HG02623 (cell line): ENCODE results near the gene HTR5A.

ENCODE experiments used
- ATAC-seq: cut with Tn5 transposase; IDR thresholded peaks from one replicate; pipeline ENCODE4 v1.9.1; 2021; ENCODE audit warnings: moderate library complexity; ENCODE audit not compliant: unreplicated experiment

Gene HTR5A

DNA sequence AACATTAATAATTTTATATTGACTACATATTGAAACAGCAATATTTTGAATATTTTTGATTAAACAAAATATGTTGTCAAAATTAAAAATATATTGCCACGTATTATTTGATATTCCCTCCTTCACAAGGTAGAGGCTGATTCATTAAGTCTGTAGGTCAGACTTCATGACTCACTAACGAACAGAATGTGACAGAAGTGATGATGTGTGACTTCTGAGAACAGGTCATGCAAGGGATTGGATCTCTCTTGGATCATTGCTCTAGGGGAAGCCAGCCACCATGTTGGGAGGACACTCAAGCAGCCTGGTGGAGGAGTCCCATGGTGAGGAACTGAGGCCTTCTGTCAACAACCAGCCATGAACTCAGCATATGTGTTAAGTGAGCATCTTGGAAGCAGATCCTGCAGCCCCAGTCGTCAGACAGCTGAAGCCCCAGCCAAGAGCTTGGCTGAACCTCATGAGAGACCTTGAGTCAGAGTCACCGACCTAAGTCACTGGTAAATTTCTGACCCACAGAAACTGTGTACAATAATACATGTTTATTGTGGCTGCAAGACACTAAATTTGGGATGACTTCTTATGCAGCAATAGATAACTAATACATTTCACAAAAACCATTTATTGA is 66.6 kb downstream of the HTR5A start:
- no peak for ATAC-seq
